Astrocyte of the spinal cord (primary cell): ENCODE measurements around the gene AKAP6.

ENCODE experiments used
- DNase-seq: peaks from one replicate; pipeline ENCODE4 v3.0.0; 2011; ENCODE audit warnings: low read depth, low spot score
- H3K4me3 ChIP-seq: 2 replicates; pipeline ENCODE4 v1.5.1; 2011; ENCODE audit warnings: low read depth, mild to moderate bottlenecking, low read length, moderate library complexity
- CTCF ChIP-seq: IDR thresholded peaks from 2 replicates; pipeline ENCODE4 v1.5.1; 2012; ENCODE audit warnings: low read depth, mild to moderate bottlenecking, low read length, inconsistent platforms
- in situ Hi-C: cut with HindIII; loops from 2 replicates; pipeline ENCODE4 v1.10.0; 2017; ENCODE audit warnings: low sequenced_read_pairs

The AKAP6 gene

GRCh38 chr14:32662211-32662610 is 333.1 kb downstream of the AKAP6 start:
- H3K4me3 ChIP-seq, result no peak overlapping the region
- peak; percentile 24 for DNase-seq
- TF ChIP-seq CTCF, result no peak
- in situ Hi-C loops, result no loop called here

- in situ Hi-C loops, result no loop called here
- no peak overlapping the region for H3K4me3 ChIP-seq
- TF ChIP-seq CTCF, result no peak
- no peak for DNase-seq
Measured at GRCh38 chr14:32666308-32666707, 337.2 kb downstream of the AKAP6 start.

GRCh38 chr14:32667287-32667686 is 338.2 kb downstream of the AKAP6 start:
- no peak overlapping the region for H3K4me3 ChIP-seq
- no peak for DNase-seq
- TF ChIP-seq CTCF, result no peak
- in situ Hi-C loops, result no loop called here

GRCh38 chr14:32667791-32668190 is 338.7 kb downstream of the AKAP6 start:
- no peak overlapping the region for H3K4me3 ChIP-seq
- TF ChIP-seq CTCF, result no peak
- no peak for DNase-seq
- in situ Hi-C loops, result no loop called here

- no peak overlapping the region for H3K4me3 ChIP-seq
- in situ Hi-C loops, result no loop called here
- peak; percentile 16 for DNase-seq
- TF ChIP-seq CTCF, result no peak
Measured at GRCh38 chr14:32669391-32669790, 340.3 kb downstream of the AKAP6 start.

GRCh38 chr14:32675433-32675832 is 346.3 kb downstream of the AKAP6 start:
- in situ Hi-C loops, result no loop called here
- no peak for TF ChIP-seq CTCF
- no peak for DNase-seq
- H3K4me3 ChIP-seq, result no peak overlapping the region
